NB4 (cell line): Measurements from ENCODE around the gene SIN3B.

Source experiments
- MYC ChIP-seq: IDR thresholded peaks from 2 replicates; pipeline ENCODE4 v1.6.1; 2011; ENCODE audit warnings: low read depth, low read length
- POLR2A ChIP-seq: IDR thresholded peaks from 2 replicates; pipeline ENCODE4 v1.6.1; 2011; ENCODE audit warnings: mild to moderate bottlenecking; ENCODE audit not compliant: insufficient read length; ENCODE audit errors: extremely low read depth
- TF ChIP-seq, protein P1 (sequence below): IDR thresholded peaks from 2 replicates; pipeline ENCODE4 v1.6.1; 2011; ENCODE audit warnings: low read depth, low read length
- TF ChIP-seq, protein P2 (sequence below): IDR thresholded peaks from one replicate; pipeline ENCODE4 v1.5.1; 2012; ENCODE audit warnings: low read depth, low read length

GRCh38 chr19:16915135-16915534 is 85.9 kb downstream of the SIN3B start:
- TF ChIP-seq POLR2A (no peak), MYC (no peak)
- TF ChIP-seq, protein P1, sequence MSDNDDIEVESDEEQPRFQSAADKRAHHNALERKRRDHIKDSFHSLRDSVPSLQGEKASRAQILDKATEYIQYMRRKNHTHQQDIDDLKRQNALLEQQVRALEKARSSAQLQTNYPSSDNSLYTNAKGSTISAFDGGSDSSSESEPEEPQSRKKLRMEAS: no peak
- TF ChIP-seq, protein P2, sequence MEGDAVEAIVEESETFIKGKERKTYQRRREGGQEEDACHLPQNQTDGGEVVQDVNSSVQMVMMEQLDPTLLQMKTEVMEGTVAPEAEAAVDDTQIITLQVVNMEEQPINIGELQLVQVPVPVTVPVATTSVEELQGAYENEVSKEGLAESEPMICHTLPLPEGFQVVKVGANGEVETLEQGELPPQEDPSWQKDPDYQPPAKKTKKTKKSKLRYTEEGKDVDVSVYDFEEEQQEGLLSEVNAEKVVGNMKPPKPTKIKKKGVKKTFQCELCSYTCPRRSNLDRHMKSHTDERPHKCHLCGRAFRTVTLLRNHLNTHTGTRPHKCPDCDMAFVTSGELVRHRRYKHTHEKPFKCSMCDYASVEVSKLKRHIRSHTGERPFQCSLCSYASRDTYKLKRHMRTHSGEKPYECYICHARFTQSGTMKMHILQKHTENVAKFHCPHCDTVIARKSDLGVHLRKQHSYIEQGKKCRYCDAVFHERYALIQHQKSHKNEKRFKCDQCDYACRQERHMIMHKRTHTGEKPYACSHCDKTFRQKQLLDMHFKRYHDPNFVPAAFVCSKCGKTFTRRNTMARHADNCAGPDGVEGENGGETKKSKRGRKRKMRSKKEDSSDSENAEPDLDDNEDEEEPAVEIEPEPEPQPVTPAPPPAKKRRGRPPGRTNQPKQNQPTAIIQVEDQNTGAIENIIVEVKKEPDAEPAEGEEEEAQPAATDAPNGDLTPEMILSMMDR: no peak
